HepG2 (cell line): Measurements from ENCODE around the gene ANKRD11. TPM values are rescaled to one million over a fixed set of nuclear protein-coding genes. Genes with fewer than 3 reads are reported as not detected.
A peak's percentile ranks its signal among the peaks of the same experiment; 100 is the strongest.

Source experiments
- CHCHD3 ChIP-seq: sonication (generic); formaldehyde crosslinking; IDR thresholded peaks from 2 replicates; pipeline ENCODE4 v1.8.0; 2022; ENCODE audit warnings: mild to moderate bottlenecking, missing genetic modification reagents, moderate library complexity
- HNRNPK ChIP-seq: fragments of 200-400 bp; formaldehyde crosslinking; IDR thresholded peaks from 2 replicates; pipeline ENCODE4 v1.6.1; 2018; ENCODE audit warnings: low read length, low read depth, moderate library complexity, mild to moderate bottlenecking; ENCODE audit not compliant: poor library complexity, severe bottlenecking
- MAZ ChIP-seq, 2 experiments: sonication (generic) in 1 of 2; formaldehyde crosslinking in 1 of 2; IDR thresholded peaks; 2 replicates each; pipeline versions ENCODE4 v1.5.0 to v1.6.1; 2012 to 2020; ENCODE audit warnings: low read depth in 2 of 2, mild to moderate bottlenecking in 2 of 2, borderline replicate concordance in 1 of 2, improper control_type of control experiment in 1 of 2, low read length in 1 of 2, missing genetic modification reagents in 1 of 2, moderate library complexity in 1 of 2
- MBD4 ChIP-seq: IDR thresholded peaks from 2 replicates; pipeline ENCODE4 v1.6.1; 2012; ENCODE audit warnings: low read length, inconsistent platforms, borderline replicate concordance
- POLR2A ChIP-seq, 2 experiments: IDR thresholded peaks; 2 replicates each; pipeline ENCODE4 v1.6.1; 2011; ENCODE audit warnings: low read depth in 2 of 2, low read length in 2 of 2, mild to moderate bottlenecking in 1 of 2, moderate library complexity in 1 of 2; ENCODE audit not compliant: insufficient read depth in 1 of 2
- RBAK ChIP-seq: sonication (generic); formaldehyde crosslinking; IDR thresholded peaks from 2 replicates; pipeline ENCODE4 v1.5.1; 2020; ENCODE audit warnings: mild to moderate bottlenecking, missing genetic modification reagents
- RBM22 ChIP-seq: fragments of 200-400 bp; formaldehyde crosslinking; optimal IDR thresholded peaks from 2 replicates; pipeline ENCODE3; 2017; ENCODE audit warnings: mild to moderate bottlenecking, low read length, moderate library complexity
- RORA ChIP-seq: sonication (generic); formaldehyde crosslinking; IDR thresholded peaks from 2 replicates; pipeline ENCODE4 v1.5.0; 2020; ENCODE audit warnings: mild to moderate bottlenecking, missing genetic modification reagents, moderate library complexity
- SKI ChIP-seq: fragments of 450-650 bp; IDR thresholded peaks from one replicate; pipeline ENCODE4 v1.6.1; 2018; ENCODE audit warnings: mild to moderate bottlenecking; ENCODE audit not compliant: partially characterized antibody
- ZNF235 ChIP-seq: sonication (generic); formaldehyde crosslinking; IDR thresholded peaks from 2 replicates; pipeline ENCODE4 v1.8.1; 2023; ENCODE audit warnings: mild to moderate bottlenecking, missing genetic modification reagents, borderline replicate concordance
- ZNF33B ChIP-seq: sonication (generic); formaldehyde crosslinking; IDR thresholded peaks from 2 replicates; pipeline ENCODE4 v1.5.1; 2020; ENCODE audit warnings: mild to moderate bottlenecking, missing genetic modification reagents
- ZNF407 ChIP-seq: sonication (generic); formaldehyde crosslinking; IDR thresholded peaks from one replicate; pipeline ENCODE4 v1.5.1; 2020; ENCODE audit warnings: mild to moderate bottlenecking, missing genetic modification reagents; ENCODE audit errors: not compliant biosample characterization
- ZNF503 ChIP-seq: sonication (generic); formaldehyde crosslinking; IDR thresholded peaks from 2 replicates; pipeline ENCODE4 v1.4.0; 2020; ENCODE audit warnings: missing genetic modification reagents
- ZNF580 ChIP-seq: IDR thresholded peaks from 2 replicates; pipeline ENCODE4 v1.6.1; 2016; ENCODE audit warnings: low read depth, borderline replicate concordance
- ZNF775 ChIP-seq: sonication (generic); formaldehyde crosslinking; IDR thresholded peaks from 2 replicates; pipeline ENCODE4 v1.4.0; 2020; ENCODE audit warnings: missing genetic modification reagents, mild to moderate bottlenecking, moderate library complexity, borderline replicate concordance
- ZNF878 ChIP-seq: sonication (generic); formaldehyde crosslinking; IDR thresholded peaks from 2 replicates; pipeline ENCODE4 v1.8.1; 2023; ENCODE audit warnings: mild to moderate bottlenecking, missing genetic modification reagents, moderate library complexity
- polyA plus RNA-seq, 8 experiments: library from polyadenylated mRNA; depleted of rRNA in 3 of 8; stranded (reverse) in 7 of 8; unstranded in 1 of 8; fragments of >200 nt; fragmentation: Illumina TruSeq in 4 of 8; extraction: Trizol in 4 of 8; gene quantifications; 2 replicates each; pipeline versions ENCODE4 v1.2.1 to v1.2.3, GENCODE V29; 2011 to 2016; ENCODE audit warnings: low read depth in 4 of 8, missing spikeins in 1 of 8, mixed read lengths in 1 of 8; ENCODE audit not compliant: insufficient read depth in 1 of 8
- total RNA-seq, 5 experiments: library from RNA; depleted of rRNA; stranded (reverse); fragments of >200 nt; fragmentation: Illumina TruSeq; extraction: Trizol; gene quantifications; 2 replicates each; pipeline ENCODE4 v1.2.3, GENCODE V29; 2016; ENCODE audit warnings: low read depth in 1 of 5
- TF ChIP-seq, protein P1 (sequence below): sonication (generic); formaldehyde crosslinking; IDR thresholded peaks from 2 replicates; pipeline ENCODE4 v1.5.0; 2020; ENCODE audit warnings: missing genetic modification reagents, mild to moderate bottlenecking, borderline replicate concordance

Gene ANKRD11
- total and polyA plus RNA-seq, 2 of the 13 experiments (the other 11 are each of a cell fraction or from before 2014, with no cell fraction given): 21.4 to 38.4 TPM

DNA sequence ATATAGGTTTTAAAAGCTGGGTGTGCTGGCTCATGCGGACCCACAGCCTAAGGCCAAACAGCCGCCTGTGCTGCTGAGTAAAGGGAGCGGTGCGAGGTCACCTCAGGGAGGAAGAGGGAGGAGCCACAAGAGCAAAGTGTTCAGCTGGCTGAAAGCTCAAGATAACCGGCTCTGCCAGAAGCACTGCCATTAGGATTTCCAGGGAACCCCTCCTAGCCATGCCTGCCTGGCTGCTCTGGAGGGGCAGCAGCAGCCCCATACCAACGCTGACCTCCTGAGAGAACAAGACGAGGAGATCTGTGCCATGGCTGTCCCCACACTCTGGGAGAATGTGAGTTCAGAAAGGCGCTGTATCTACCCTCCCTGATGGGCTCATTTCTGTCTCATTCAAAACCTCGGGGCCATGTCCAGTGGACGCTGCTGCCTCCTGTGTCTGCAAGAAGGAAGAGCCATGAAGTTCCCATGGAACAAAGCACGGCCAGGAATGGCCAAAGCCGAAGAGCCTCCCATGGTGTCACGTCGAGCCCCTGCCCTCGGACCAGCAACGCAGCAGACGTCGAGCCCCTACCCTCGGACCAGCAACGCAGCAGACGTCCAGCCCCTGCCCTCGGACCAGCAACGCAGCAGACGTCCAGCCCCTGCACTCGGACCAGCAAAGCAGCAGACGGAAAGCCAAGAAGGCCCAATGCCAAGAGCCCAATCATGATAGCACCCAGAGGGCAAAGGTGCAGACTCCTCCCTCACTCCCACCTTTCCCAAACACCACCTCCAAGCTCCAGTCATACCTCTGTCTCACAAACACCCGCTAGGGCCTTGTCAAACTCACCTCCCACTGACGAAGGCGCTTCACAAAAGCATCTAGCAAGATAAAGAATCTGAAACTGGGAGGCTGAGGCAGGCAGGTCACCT is 107.0 kb downstream of the ANKRD11 start (continued):
- TF ChIP-seq ZNF503 (CRISPR knock-in tag) (no peak), ZNF580 (CRISPR knock-in tag) (no peak), MBD4 (no peak), POLR2A (IDR thresholded peaks at IDR 0.05; ENCODE audit: insufficient read depth in 1 of 2, low read depth in 2 of 2, low read length in 2 of 2) (no peak), SKI (no peak), CHCHD3 (CRISPR knock-in tag) (no peak), ZNF407 (CRISPR knock-in tag) (peak; percentile 42), RBAK (CRISPR knock-in tag) (no peak), ZNF775 (CRISPR knock-in tag) (no peak), ZNF235 (CRISPR knock-in tag) (0 out of 2 replicates have a peak, but pooled peaks have one; percentile 62), ZNF33B (CRISPR knock-in tag) (no peak), RBM22 (peak; percentile 73), HNRNPK (no peak), RORA (CRISPR knock-in tag) (no peak), MAZ (IDR thresholded peaks at IDR 0.05; ENCODE audit: borderline replicate concordance, low read depth, low read length) (0 out of 2 replicates have a peak, but pooled peaks have one; percentile 19), MAZ (CRISPR knock-in tag; IDR thresholded peaks at IDR 0.05; ENCODE audit: low read depth) (no peak), ZNF878 (CRISPR knock-in tag) (no peak)
- TF ChIP-seq, protein P1, sequence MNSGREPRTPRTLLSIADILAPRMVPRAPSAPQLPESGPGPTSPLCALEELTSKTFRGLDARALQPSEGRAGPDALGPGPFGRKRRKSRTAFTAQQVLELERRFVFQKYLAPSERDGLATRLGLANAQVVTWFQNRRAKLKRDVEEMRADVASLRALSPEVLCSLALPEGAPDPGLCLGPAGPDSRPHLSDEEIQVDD: no peak
